Keratinocyte (primary cell): Measurements from ENCODE around the gene PLA2G15. TPM values are rescaled to one million over a fixed set of nuclear protein-coding genes. Genes with fewer than 3 reads are reported as not detected.

ENCODE experiments used
- DNase-seq: peaks from one replicate; pipeline ENCODE4 v3.0.0-alpha.2; 2011; ENCODE audit warnings: low read depth, missing footprints, low spot score
- FAIRE-seq: peaks from 2 replicates; lab custom pipeline; 2011; peaks lifted over from hg19 to GRCh38; lab: Jason Lieb, UNC
- H2AFZ ChIP-seq: 2 replicates; pipeline ENCODE4 v1.6.0; 2012; ENCODE audit warnings: low read length, control low read depth, inconsistent platforms; ENCODE audit not compliant: control insufficient read depth
- H3K27ac ChIP-seq: 2 replicates; pipeline ENCODE4 v1.5.1; 2011; ENCODE audit warnings: low read length; ENCODE audit not compliant: control insufficient read depth, insufficient read depth
- H3K27me3 ChIP-seq: 3 replicates; pipeline ENCODE4 v1.6.0; 2011; ENCODE audit warnings: low read length; ENCODE audit not compliant: control insufficient read depth, insufficient read depth; ENCODE audit errors: extremely low read depth
- H3K36me3 ChIP-seq, 2 experiments: 2 replicates in 1 of 2; 3 replicates in 1 of 2; pipeline ENCODE4 v1.5.1; 2011; ENCODE audit warnings: low read length in 2 of 2, mild to moderate bottlenecking in 1 of 2; ENCODE audit not compliant: control insufficient read depth in 2 of 2, insufficient read depth in 2 of 2; ENCODE audit errors: extremely low read depth in 1 of 2
- H3K4me1 ChIP-seq: 3 replicates; pipeline ENCODE4 v1.5.1; 2011; ENCODE audit warnings: low read length; ENCODE audit not compliant: control insufficient read depth, insufficient read depth; ENCODE audit errors: extremely low read depth
- H3K4me2 ChIP-seq: 3 replicates; pipeline ENCODE4 v1.6.0; 2011; ENCODE audit warnings: low read depth, low read length; ENCODE audit not compliant: control insufficient read depth, insufficient read depth; ENCODE audit errors: extremely low read depth
- H3K4me3 ChIP-seq, 3 experiments: fragments of 200-600 bp in 1 of 3; sonication (generic) in 1 of 3; 2 replicates in 2 of 3; 3 replicates in 1 of 3; pipeline ENCODE4 v1.5.1; 2011 to 2016; ENCODE audit warnings: low read length in 3 of 3, mild to moderate bottlenecking in 3 of 3, control low read depth in 2 of 3, inconsistent platforms in 1 of 3, low read depth in 1 of 3, mixed read lengths in 1 of 3, mixed run types in 1 of 3, moderate library complexity in 1 of 3; ENCODE audit not compliant: control insufficient read depth in 2 of 3, insufficient read depth in 2 of 3; ENCODE audit errors: extremely low read depth in 1 of 3
- H3K79me2 ChIP-seq: 2 replicates; pipeline ENCODE4 v1.6.0; 2012; ENCODE audit warnings: low read length; ENCODE audit not compliant: control insufficient read depth, insufficient read depth
- H3K9ac ChIP-seq: 3 replicates; pipeline ENCODE4 v1.6.0; 2011; ENCODE audit warnings: low read length; ENCODE audit not compliant: control insufficient read depth, insufficient read depth; ENCODE audit errors: extremely low read depth
- H3K9me1 ChIP-seq: 3 replicates; pipeline ENCODE4 v1.6.0; 2011; ENCODE audit warnings: low read length; ENCODE audit not compliant: control insufficient read depth, insufficient read depth; ENCODE audit errors: extremely low read depth
- H3K9me3 ChIP-seq: 2 replicates; pipeline ENCODE4 v1.5.1; 2012; ENCODE audit warnings: low read depth, low read length; ENCODE audit not compliant: control insufficient read depth
- H4K20me1 ChIP-seq: 3 replicates; pipeline ENCODE4 v1.6.0; 2011; ENCODE audit warnings: low read length; ENCODE audit not compliant: control insufficient read depth, insufficient read depth; ENCODE audit errors: extremely low read depth
- EZH2 ChIP-seq: IDR thresholded peaks from one replicate; pipeline ENCODE4 v1.6.1; 2012; ENCODE audit warnings: inconsistent platforms, mild to moderate bottlenecking, low read length, moderate library complexity
- dilution Hi-C: fragments of 300-500 bp; cut with MboI; formaldehyde crosslinking; loops from one replicate; pipeline ENCODE4 v1.7.0; 2020; ENCODE audit warnings: low sequenced_read_pairs; ENCODE audit not compliant: extremely low pct_ligation_motif_present
- polyA plus RNA-seq, 5 experiments: library from polyadenylated mRNA; depleted of rRNA in 3 of 5; stranded (reverse) in 3 of 5; stranded (forward) in 1 of 5; unstranded in 1 of 5; fragments of >200 nt; gene quantifications; 1 replicate in 1 of 5; 2 replicates in 3 of 5; 3 replicates in 1 of 5; pipeline versions ENCODE4 v1.2.1 to v1.2.3, GENCODE V29; 2011 to 2012; ENCODE audit warnings: missing spikeins in 2 of 5, low read depth in 1 of 5, low replicate concordance in 1 of 5
- small RNA-seq, 3 experiments: library from RNA; depleted of rRNA; stranded (forward); fragments of <200 nt; gene quantifications; one replicate each; pipeline ENCODE3, GENCODE V24; 2012; ENCODE audit warnings: low read depth in 3 of 3, low replicate concordance in 1 of 3; ENCODE audit not compliant: insufficient read length in 3 of 3
- TF ChIP-seq, protein P1 (sequence below), 3 experiments: IDR thresholded peaks in 1 of 3; conservative IDR thresholded peaks in 1 of 3; optimal IDR thresholded peaks in 1 of 3; 2 replicates in 2 of 3; 3 replicates in 1 of 3; pipeline versions ENCODE3 to v1.5.1; 2011; ENCODE audit warnings: low read length in 3 of 3, mild to moderate bottlenecking in 3 of 3, moderate library complexity in 2 of 3, control low read depth in 1 of 3, inconsistent platforms in 1 of 3; ENCODE audit not compliant: insufficient read depth in 2 of 3; ENCODE audit errors: extremely low read depth in 1 of 3

The PLA2G15 gene
- polyA plus RNA-seq, 1 donor (not counting 4 experiments of a cell fraction or from before 2014, with no cell fraction given) = 9.2 TPM

DNA sequence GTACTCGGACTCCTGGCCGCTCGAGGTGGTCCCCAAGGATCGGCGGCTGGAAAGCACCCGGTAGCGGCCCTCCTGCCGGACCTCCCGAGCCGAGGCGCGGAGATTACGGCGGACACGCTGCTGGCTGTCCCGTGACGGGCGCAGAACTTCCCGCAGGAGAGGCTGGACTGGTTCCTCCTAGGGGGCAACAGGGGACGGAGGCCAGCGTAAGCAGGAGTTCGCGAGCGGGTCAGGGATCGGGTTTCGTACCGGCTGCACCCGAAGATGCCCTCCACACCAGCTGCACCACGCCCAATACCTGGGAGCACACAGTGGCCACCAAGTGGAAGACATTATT is 65.2 kb downstream of the PLA2G15 start:
- H3K36me3 ChIP-seq = peaks cover 5 to 11% of the 10 kb centered on the region in 2 experiments
- H3K79me2 ChIP-seq = peaks cover 52% of the 10 kb centered on the region
- no peaks in the 10 kb centered on the region for H3K27me3 ChIP-seq
- DNase-seq (no peak), FAIRE-seq (no peak)
- no peak for TF ChIP-seq EZH2
- TF ChIP-seq, protein P1, sequence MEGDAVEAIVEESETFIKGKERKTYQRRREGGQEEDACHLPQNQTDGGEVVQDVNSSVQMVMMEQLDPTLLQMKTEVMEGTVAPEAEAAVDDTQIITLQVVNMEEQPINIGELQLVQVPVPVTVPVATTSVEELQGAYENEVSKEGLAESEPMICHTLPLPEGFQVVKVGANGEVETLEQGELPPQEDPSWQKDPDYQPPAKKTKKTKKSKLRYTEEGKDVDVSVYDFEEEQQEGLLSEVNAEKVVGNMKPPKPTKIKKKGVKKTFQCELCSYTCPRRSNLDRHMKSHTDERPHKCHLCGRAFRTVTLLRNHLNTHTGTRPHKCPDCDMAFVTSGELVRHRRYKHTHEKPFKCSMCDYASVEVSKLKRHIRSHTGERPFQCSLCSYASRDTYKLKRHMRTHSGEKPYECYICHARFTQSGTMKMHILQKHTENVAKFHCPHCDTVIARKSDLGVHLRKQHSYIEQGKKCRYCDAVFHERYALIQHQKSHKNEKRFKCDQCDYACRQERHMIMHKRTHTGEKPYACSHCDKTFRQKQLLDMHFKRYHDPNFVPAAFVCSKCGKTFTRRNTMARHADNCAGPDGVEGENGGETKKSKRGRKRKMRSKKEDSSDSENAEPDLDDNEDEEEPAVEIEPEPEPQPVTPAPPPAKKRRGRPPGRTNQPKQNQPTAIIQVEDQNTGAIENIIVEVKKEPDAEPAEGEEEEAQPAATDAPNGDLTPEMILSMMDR (optimal IDR thresholded peaks at IDR 0.05 in 1 of 3, IDR thresholded peaks at IDR 0.05 in 1 of 3, conservative IDR thresholded peaks at IDR 0.05 in 1 of 3; ENCODE audit: extremely low read depth in 1 of 3, insufficient read depth in 2 of 3, low read length in 3 of 3) = no peak
- H4K20me1 ChIP-seq = no peaks in the 10 kb centered on the region
- peak overlapping the region; percentile 83 for H2AFZ ChIP-seq
- peak overlapping the region; percentile 83 for H3K9ac ChIP-seq
- H3K9me1 ChIP-seq = peaks cover 3% of the 10 kb centered on the region
- peaks cover 15% of the 10 kb centered on the region for H3K4me1 ChIP-seq
- peak overlapping the region; percentile 92 to 98 (median 95) for H3K4me3 ChIP-seq
- H3K4me2 ChIP-seq = peak overlapping the region; percentile 95
- dilution Hi-C loops = no loop called here
- no peaks in the 10 kb centered on the region for H3K9me3 ChIP-seq
- peak overlapping the region; percentile 57 for H3K27ac ChIP-seq

Small RNAs within 50 kb of the gene (small RNA-seq; reads per million reads assigned to genes)
- gene RNU6-1262P = 0 reads per million in 3 experiments

Other genes with a start within 250 kb of the PLA2G15 start
- gene DPEP2, start 245.9 kb upstream of the PLA2G15 start, polyA plus RNA-seq = 0.04 to 0.12 TPM in 2 of 3 replicates, not detected in the other
- 0.05 TPM in 1 of 3 replicates, not detected in the others for gene DPEP2NB, start 229.5 kb upstream of the PLA2G15 start, polyA plus RNA-seq
- 12.8 to 15.7 TPM (median 14.2 TPM) in 3 replicates for gene DDX28, start 222.1 kb upstream of the PLA2G15 start, polyA plus RNA-seq
- gene DUS2, start 222.1 kb upstream of the PLA2G15 start, polyA plus RNA-seq = 17.8 to 30.7 TPM (median 22.9 TPM) in 3 replicates
- 9.5 to 11.5 TPM (median 10.9 TPM) in 3 replicates for gene NFATC3, start 160.0 kb upstream of the PLA2G15 start, polyA plus RNA-seq
- gene ESRP2, start 9.2 kb upstream of the PLA2G15 start, polyA plus RNA-seq = 34.8 to 53.9 TPM (median 39.2 TPM) in 3 replicates
- 35.0 to 45.9 TPM (median 43.4 TPM) in 3 replicates for gene SLC7A6, start 19.2 kb downstream of the PLA2G15 start, polyA plus RNA-seq
- gene SLC7A6OS, start 65.6 kb downstream of the PLA2G15 start, polyA plus RNA-seq = 9.5 to 12.6 TPM (median 9.8 TPM) in 3 replicates
- gene PRMT7, start 65.6 kb downstream of the PLA2G15 start, polyA plus RNA-seq = 25.8 to 30.2 TPM (median 27.4 TPM) in 3 replicates
- 0.05 to 0.34 TPM (median 0.14 TPM) in 3 replicates for gene SMPD3, start 203.1 kb downstream of the PLA2G15 start, polyA plus RNA-seq